H1 (cell line): ENCODE results near the gene PRR19. TPM values are rescaled to one million over a fixed set of nuclear protein-coding genes. Genes with fewer than 3 reads are reported as not detected.

Source experiments
- CHD2 ChIP-seq: IDR thresholded peaks from 2 replicates; pipeline ENCODE4 v1.6.1; 2012; ENCODE audit warnings: low read length, improper control_type of control experiment
- CHD7 ChIP-seq: fragments of 300-600 bp; sonication (generic); IDR thresholded peaks from 2 replicates; pipeline ENCODE4 v1.7.1; 2012; ENCODE audit warnings: low read length, moderate library complexity, mild to moderate bottlenecking, inconsistent platforms; ENCODE audit not compliant: insufficient replicate concordance
- CTCF ChIP-seq, 3 experiments: IDR thresholded peaks; 1 replicate in 2 of 3; 2 replicates in 1 of 3; pipeline versions ENCODE4 v1.5.1 to v1.6.1; 2011; ENCODE audit warnings: low read length in 3 of 3, mild to moderate bottlenecking in 3 of 3, inconsistent platforms in 2 of 3, low read depth in 1 of 3, moderate library complexity in 1 of 3; ENCODE audit not compliant: insufficient read depth in 1 of 3; ENCODE audit errors: control extremely low read depth in 1 of 3
- FOSL1 ChIP-seq: IDR thresholded peaks from 2 replicates; pipeline ENCODE4 v1.6.1; 2011; ENCODE audit warnings: mild to moderate bottlenecking, low read depth, low read length, moderate library complexity; ENCODE audit not compliant: insufficient read depth
- RXRA ChIP-seq: IDR thresholded peaks from 2 replicates; pipeline ENCODE4 v1.6.1; 2011; ENCODE audit warnings: low read depth, mild to moderate bottlenecking, low read length, moderate library complexity; ENCODE audit not compliant: insufficient read depth
- ZNF274 ChIP-seq: IDR thresholded peaks from 2 replicates; pipeline ENCODE4 v1.7.0; 2012; ENCODE audit warnings: low read length, borderline replicate concordance; ENCODE audit errors: extremely low read depth
- polyA plus RNA-seq, 7 experiments: library from polyadenylated mRNA; depleted of rRNA in 3 of 7; stranded (reverse) in 5 of 7; unstranded in 2 of 7; fragments of >200 nt in 5 of 7; fragments of 200-250 nt in 2 of 7; gene quantifications; 1 replicate in 5 of 7; 2 replicates in 1 of 7; 4 replicates in 1 of 7; pipeline versions ENCODE4 v1.2.1 to v1.2.3, GENCODE V29; 2011 to 2013; ENCODE audit warnings: missing spikeins in 2 of 7, mixed read lengths in 2 of 7
- total RNA-seq: library from RNA; stranded (reverse); fragmentation: NEBNext Ultra II Directional; extraction: Animal tissue kit (Norgen Biotek cat#: 25700); gene quantifications from 2 replicates; pipeline ENCODE4 v1.2.1, GENCODE V29; 2021

The PRR19 gene
- total and polyA plus RNA-seq, 2 of the 8 experiments (the other 6 are each of a cell fraction or from before 2014, with no cell fraction given): 7.2 to 7.5 TPM

GRCh38 chr19:42325308-42325895, 23.5 kb downstream of the PRR19 start, which contains the start of gene MEGF8 (continued):
- TF ChIP-seq CHD7: no peak
- TF ChIP-seq CTCF (IDR thresholded peaks at IDR 0.05; ENCODE audit: control extremely low read depth in 1 of 3, insufficient read depth in 1 of 3, low read depth in 1 of 3, low read length in 3 of 3): peak; percentile 71 to 95 (median 81)
- TF ChIP-seq CHD2: no peak
- TF ChIP-seq RXRA: no peak
- TF ChIP-seq ZNF274: no peak
- TF ChIP-seq FOSL1: no peak
